Transverse colon (tissue), 4 donors: ENCODE data around the gene LIPJ. TPM values are rescaled to one million over a fixed set of nuclear protein-coding genes. Genes with fewer than 3 reads are reported as not detected.
A peak's percentile ranks its signal among the peaks of the same experiment; 100 is the strongest.

Source experiments
- DNase-seq: peaks from one replicate; pipeline ENCODE4 v3.0.0-alpha.2; 2019
- H3K27ac ChIP-seq, 4 donors: fragments of 200-600 bp; sonication (generic); 2 replicates each; pipeline ENCODE4 v1.5.1; 2016 to 2018; ENCODE audit warnings: inconsistent platforms in 4 of 4
- H3K27me3 ChIP-seq: fragments of 200-600 bp; sonication (generic); 2 replicates; pipeline ENCODE4 v1.5.1; 2017; ENCODE audit warnings: inconsistent platforms
- H3K36me3 ChIP-seq, 4 donors: fragments of 200-600 bp; sonication (generic); 2 replicates each; pipeline ENCODE4 v1.5.1; 2017 to 2019; ENCODE audit warnings: inconsistent platforms in 4 of 4
- H3K4me1 ChIP-seq, 4 donors: fragments of 200-600 bp; sonication (generic); 2 replicates each; pipeline ENCODE4 v1.5.1; 2017 to 2020; ENCODE audit warnings: inconsistent platforms in 4 of 4
- H3K4me3 ChIP-seq, 4 donors: fragments of 200-600 bp; sonication (generic); 1 replicate in 1 of 4; 2 replicates in 3 of 4; pipeline versions ENCODE4 v1.5.1 to v1.6.1; 2017 to 2019; ENCODE audit warnings: inconsistent platforms in 4 of 4
- H3K9me3 ChIP-seq, 2 donors: fragments of 200-600 bp; sonication (generic); 2 replicates each; pipeline ENCODE4 v1.5.1; 2017 to 2019; ENCODE audit warnings: inconsistent platforms in 2 of 2
- CTCF ChIP-seq, 5 experiments: fragments of 200-600 bp in 3 of 5; fragments of 450-650 bp in 2 of 5; sonication (generic) in 3 of 5; IDR thresholded peaks; 1 replicate in 2 of 5; 2 replicates in 3 of 5; pipeline ENCODE4 v1.5.1; 2016 to 2017; ENCODE audit warnings: antibody characterized with exemption in 5 of 5, inconsistent platforms in 3 of 5, mild to moderate bottlenecking in 2 of 5, moderate library complexity in 1 of 5
- EP300 ChIP-seq: sonication (generic); formaldehyde crosslinking; IDR thresholded peaks from one replicate; pipeline ENCODE4 v1.6.1; 2017; ENCODE audit warnings: antibody characterized with exemption, low read depth
- POLR2A ChIP-seq: fragments of 450-650 bp; IDR thresholded peaks from one replicate; pipeline ENCODE4 v1.6.1; 2016; ENCODE audit warnings: antibody characterized with exemption, mild to moderate bottlenecking, moderate library complexity
- POLR2AphosphoS5 ChIP-seq, 3 donors: sonication (generic); formaldehyde crosslinking; IDR thresholded peaks; one replicate each; pipeline ENCODE4 v1.6.1; 2016; ENCODE audit warnings: antibody characterized with exemption in 3 of 3
- WGBS, 2 donors: methylation state at CpG; one replicate each; pipeline ENCODE4 v1.1.5; 2018; ENCODE audit warnings: low coverage in 1 of 2; 5-methylcytosine and 5-hydroxymethylcytosine counted together
- in situ Hi-C, 4 donors: fragments of 200-750 bp; cut with MboI; loops; one replicate each; pipeline versions ENCODE4 v1.15.0 to v1.15.1; 2017; ENCODE audit warnings: low sequenced_read_pairs in 3 of 4, low pct_ligation_motif_present in 1 of 4, low pct_unique_long_range_greater_than_20kb in 1 of 4
- intact Hi-C: fragments of 100-400 bp; cut with DNase I; formaldehyde crosslinking; loops from one replicate; pipeline ENCODE4 v1.15.1; 2023; ENCODE audit warnings: low total_unique reads
- total RNA-seq, 4 donors: library from RNA; depleted of rRNA; stranded (reverse); fragments of >200 nt; gene quantifications; one replicate each; pipeline ENCODE4 v1.1.0, GENCODE V29; 2016

Gene LIPJ
- total RNA-seq, 4 donors from 2014 or later: 0.14 TPM; not detected in 3

- TF ChIP-seq POLR2AphosphoS5 (IDR thresholded peaks at IDR 0.05): no peak
- TF ChIP-seq EP300: no peak
- TF ChIP-seq POLR2A: no peak
- TF ChIP-seq CTCF (IDR thresholded peaks at IDR 0.05): no peak
- intact Hi-C loops (no loop called here), in situ Hi-C loops (loop anchor here in 2 of 4 donors (10.0 to 25.0 kb wide), 2 partner anchors 692 to 709 kb away; no protein-coding TSS in a partner anchor)
- Histone ChIP-seq H3K27me3 (no peaks in the 10 kb centered on the region), H3K36me3 (no peaks in the 10 kb centered on the region), H3K9me3 (no peaks in the 10 kb centered on the region), H3K27ac (no peak overlapping the region), H3K4me1 (no peaks in the 10 kb centered on the region), H3K4me3 (no peak overlapping the region)
- DNase-seq: no peak
- WGBS, 2 donors: 51 to 57% methylated on average over 3 of the region's 3 CpGs
Measured at GRCh38 chr10:88546497-88546896, 40.1 kb upstream of the LIPJ start.

- Histone ChIP-seq H3K4me1 (peaks cover 0 to 3% (median 0%) of the 10 kb centered on the region in 4 donors), H3K27ac (no peak overlapping the region), H3K4me3 (no peak overlapping the region), H3K9me3 (no peaks in the 10 kb centered on the region), H3K36me3 (no peaks in the 10 kb centered on the region), H3K27me3 (no peaks in the 10 kb centered on the region)
- intact Hi-C loops: loop anchor here (10.0 kb wide), 1 partner anchor 696 kb away; no protein-coding TSS in a partner anchor
- 93 to 95% methylated on average over 2 of the region's 2 CpGs for WGBS, 2 donors
- TF ChIP-seq CTCF (IDR thresholded peaks at IDR 0.05) (no peak), POLR2AphosphoS5 (IDR thresholded peaks at IDR 0.05) (no peak), EP300 (no peak), POLR2A (no peak)
- in situ Hi-C loops: loop anchor here (10.0 to 25.0 kb wide), 3 partner anchors 156 to 696 kb away; partner anchors contain the start of gene LIPM (in 1 of the 4)
- DNase-seq: no peak
Measured at GRCh38 chr10:88551246-88551645, 35.3 kb upstream of the LIPJ start.

- in situ Hi-C loops: loop anchor here (10.0 to 25.0 kb wide), 3 partner anchors 158 to 698 kb away; partner anchors contain the start of gene LIPM (in 1 of the 4)
Measured at GRCh38 chr10:88553116-88553752, 33.3 kb upstream of the LIPJ start.

More at GRCh38 chr10:88553116-88553752, 33.3 kb upstream of the LIPJ start:
- TF ChIP-seq EP300: no peak
- no peak for TF ChIP-seq POLR2A
- peak; percentile 63 to 79 (median 75) for TF ChIP-seq CTCF (IDR thresholded peaks at IDR 0.05)
- Histone ChIP-seq H3K27ac (no peak overlapping the region), H3K4me1 (peaks cover 0 to 3% (median 0%) of the 10 kb centered on the region in 4 donors), H3K4me3 (no peak overlapping the region), H3K9me3 (no peaks in the 10 kb centered on the region), H3K36me3 (no peaks in the 10 kb centered on the region), H3K27me3 (no peaks in the 10 kb centered on the region)
- 70 to 79% methylated on average over 2 of the region's 2 CpGs for WGBS, 2 donors
- intact Hi-C loops: loop anchor here (10.0 kb wide), 1 partner anchor 698 kb away; no protein-coding TSS in a partner anchor
- DNase-seq: peak; percentile 41
